ENCODE measurements around the gene OR9Q1. TPM values are rescaled to one million over a fixed set of nuclear protein-coding genes. Genes with fewer than 3 reads are reported as not detected.

Gene OR9Q1
- total RNA-seq, 4 donors from 2014 or later, result not detected

DNA sequence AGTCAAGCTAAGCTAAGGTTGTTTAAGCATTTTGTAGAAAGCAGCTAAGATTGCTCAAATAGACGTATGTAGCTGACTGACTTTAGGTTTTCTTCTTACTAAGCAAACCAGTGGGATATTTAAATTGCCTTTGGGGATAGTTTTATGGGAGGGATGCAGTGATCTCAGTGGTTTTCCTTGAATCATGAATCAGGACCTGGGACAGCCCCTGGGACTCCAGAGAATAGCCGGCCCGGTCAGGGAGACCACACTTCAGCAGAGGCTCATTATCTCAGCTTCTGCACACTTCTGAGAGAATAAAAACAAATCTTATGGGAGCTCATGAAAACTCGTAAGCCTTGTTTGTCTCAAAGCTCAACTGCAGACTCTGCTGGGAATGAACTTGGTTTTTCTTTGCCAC lies 101.8 kb downstream of the OR9Q1 start, which contains the start of gene OR9I1:
OR9I1 (minus strand) TSS at position 62 of the 400 bp plus-strand sequence. CDS start 6,086 bp downstream, outside the sequence.
- Histone ChIP-seq H3K27me3 (no peaks in the 10 kb centered on the region), H3K27ac (no peak within 1 kb of the TSS), H3K4me1 (no peaks in the 10 kb centered on the region), H3K4me3 (no peak within 1 kb of the TSS), H3K36me3 (no peaks in the 10 kb centered on the region), H3K9me3 (no peaks in the 10 kb centered on the region)
- intact Hi-C loops (cut with DNase I), result no loop called here
- no peak for TF ChIP-seq POLR2A (IDR thresholded peaks at IDR 0.05)
- TF ChIP-seq, protein P1, sequence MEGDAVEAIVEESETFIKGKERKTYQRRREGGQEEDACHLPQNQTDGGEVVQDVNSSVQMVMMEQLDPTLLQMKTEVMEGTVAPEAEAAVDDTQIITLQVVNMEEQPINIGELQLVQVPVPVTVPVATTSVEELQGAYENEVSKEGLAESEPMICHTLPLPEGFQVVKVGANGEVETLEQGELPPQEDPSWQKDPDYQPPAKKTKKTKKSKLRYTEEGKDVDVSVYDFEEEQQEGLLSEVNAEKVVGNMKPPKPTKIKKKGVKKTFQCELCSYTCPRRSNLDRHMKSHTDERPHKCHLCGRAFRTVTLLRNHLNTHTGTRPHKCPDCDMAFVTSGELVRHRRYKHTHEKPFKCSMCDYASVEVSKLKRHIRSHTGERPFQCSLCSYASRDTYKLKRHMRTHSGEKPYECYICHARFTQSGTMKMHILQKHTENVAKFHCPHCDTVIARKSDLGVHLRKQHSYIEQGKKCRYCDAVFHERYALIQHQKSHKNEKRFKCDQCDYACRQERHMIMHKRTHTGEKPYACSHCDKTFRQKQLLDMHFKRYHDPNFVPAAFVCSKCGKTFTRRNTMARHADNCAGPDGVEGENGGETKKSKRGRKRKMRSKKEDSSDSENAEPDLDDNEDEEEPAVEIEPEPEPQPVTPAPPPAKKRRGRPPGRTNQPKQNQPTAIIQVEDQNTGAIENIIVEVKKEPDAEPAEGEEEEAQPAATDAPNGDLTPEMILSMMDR (IDR thresholded peaks at IDR 0.05), result no peak
- DNase-seq, result no peak
- WGBS, 2 donors, result 54 to 63% methylated on average over 3 to 4 of the region's 4 CpGs

DNA sequence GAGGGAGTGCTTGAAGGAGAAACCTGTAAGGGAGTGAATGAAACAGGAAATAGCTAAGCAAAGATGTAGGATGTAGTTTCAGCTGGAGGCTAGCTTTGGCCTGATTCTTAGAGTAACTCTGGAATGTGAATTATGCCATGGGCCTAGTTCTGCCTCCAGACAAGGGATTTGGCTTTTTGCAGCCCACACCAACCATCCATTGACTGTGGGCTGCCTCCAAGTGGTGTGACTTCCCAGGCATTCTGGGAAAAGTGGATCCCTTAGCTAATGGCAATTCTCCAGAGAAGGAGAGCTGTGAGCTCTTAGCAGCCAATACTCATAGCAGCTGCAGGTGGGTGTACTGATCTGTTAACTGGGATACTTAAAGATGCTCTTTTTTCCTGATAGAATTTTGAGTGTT lies 103.7 kb downstream of the OR9Q1 start:
- Histone ChIP-seq H3K27ac (no peak overlapping the region), H3K4me1 (no peaks in the 10 kb centered on the region), H3K36me3 (no peaks in the 10 kb centered on the region), H3K27me3 (no peaks in the 10 kb centered on the region), H3K9me3 (no peaks in the 10 kb centered on the region), H3K4me3 (no peak overlapping the region)
- TF ChIP-seq POLR2A (IDR thresholded peaks at IDR 0.05), result no peak
- TF ChIP-seq, protein P1 (IDR thresholded peaks at IDR 0.05), result no peak
- intact Hi-C loops (cut with DNase I), result no loop called here
- no peak for DNase-seq

DNA sequence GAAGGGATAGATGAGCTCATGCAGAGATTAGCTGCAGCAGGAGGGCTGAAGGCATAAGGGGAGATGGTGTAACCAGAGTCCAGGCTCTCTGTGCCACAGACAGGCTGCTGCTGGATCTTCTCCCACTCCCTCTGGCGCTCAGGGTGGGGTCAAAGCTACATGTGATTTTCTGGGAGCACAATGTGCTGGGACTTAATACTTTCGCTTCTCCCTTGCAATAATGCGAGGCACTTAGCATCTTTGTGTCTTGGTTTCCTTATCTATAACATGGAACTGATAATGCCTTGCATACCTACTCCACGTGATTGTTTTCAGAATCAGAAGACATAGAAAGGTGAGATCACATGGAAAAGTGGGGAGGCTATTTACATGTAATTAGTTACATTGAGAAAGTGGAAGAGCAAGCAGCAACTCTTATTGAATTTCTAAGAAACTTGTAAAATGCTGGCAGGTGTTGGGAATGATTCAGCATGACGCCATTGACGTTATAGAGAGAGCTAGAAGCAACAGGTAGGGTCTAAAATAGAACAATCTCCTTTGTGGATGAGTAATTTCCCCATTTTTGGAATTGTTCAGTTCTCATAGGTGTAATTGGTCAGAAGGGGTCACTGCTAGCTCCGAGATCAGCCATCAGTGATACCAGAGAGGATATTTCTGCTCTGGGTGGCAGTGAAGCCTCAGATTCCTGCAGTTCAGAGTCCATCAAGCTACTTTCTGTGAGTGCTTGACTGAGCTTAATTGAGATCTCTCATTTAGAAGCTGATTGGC lies 109.8 kb downstream of the OR9Q1 start:
- no peaks in the 10 kb centered on the region for H3K27me3 ChIP-seq
- 36 to 52% methylated on average over 7 of the region's 7 CpGs for WGBS, 2 donors
- H3K4me1 ChIP-seq, result no peaks in the 10 kb centered on the region
- H3K36me3 ChIP-seq, result no peaks in the 10 kb centered on the region
- intact Hi-C loops (cut with DNase I), result no loop called here
- DNase-seq, result no peak
- TF ChIP-seq POLR2A (IDR thresholded peaks at IDR 0.05), result no peak
- TF ChIP-seq, protein P1 (IDR thresholded peaks at IDR 0.05), result no peak
- no peak overlapping the region for H3K4me3 ChIP-seq
- H3K9me3 ChIP-seq, result no peaks in the 10 kb centered on the region
- no peak overlapping the region for H3K27ac ChIP-seq

DNA sequence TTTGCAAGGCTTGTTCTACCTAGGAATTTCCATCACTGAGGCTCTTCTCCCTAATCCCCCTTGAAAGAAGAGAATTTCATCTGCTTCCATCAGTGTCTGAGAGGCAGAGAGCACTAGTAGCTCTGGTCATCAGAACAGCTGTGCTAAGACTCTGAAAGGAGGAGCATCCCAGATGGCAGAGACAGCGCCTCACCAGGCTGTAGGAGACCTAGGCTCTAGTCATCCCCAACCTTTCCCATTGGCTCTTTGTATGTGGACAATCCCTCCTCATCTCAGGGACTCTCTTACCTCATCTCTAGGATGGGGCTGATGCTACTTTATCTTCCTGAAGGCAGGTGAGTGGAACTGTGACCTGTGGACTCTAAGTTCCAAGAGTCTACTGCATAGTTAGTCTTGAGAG lies 110.5 kb downstream of the OR9Q1 start:
- intact Hi-C loops (cut with DNase I), result no loop called here
- Histone ChIP-seq H3K36me3 (no peaks in the 10 kb centered on the region), H3K9me3 (no peaks in the 10 kb centered on the region), H3K27ac (no peak overlapping the region), H3K4me1 (no peaks in the 10 kb centered on the region), H3K4me3 (no peak overlapping the region), H3K27me3 (no peaks in the 10 kb centered on the region)
- WGBS, 2 donors, result 85 to 92% methylated on average over 1 of the region's 1 CpG
- no peak for DNase-seq
- no peak for TF ChIP-seq POLR2A (IDR thresholded peaks at IDR 0.05)
- TF ChIP-seq, protein P1 (IDR thresholded peaks at IDR 0.05), result no peak

DNA sequence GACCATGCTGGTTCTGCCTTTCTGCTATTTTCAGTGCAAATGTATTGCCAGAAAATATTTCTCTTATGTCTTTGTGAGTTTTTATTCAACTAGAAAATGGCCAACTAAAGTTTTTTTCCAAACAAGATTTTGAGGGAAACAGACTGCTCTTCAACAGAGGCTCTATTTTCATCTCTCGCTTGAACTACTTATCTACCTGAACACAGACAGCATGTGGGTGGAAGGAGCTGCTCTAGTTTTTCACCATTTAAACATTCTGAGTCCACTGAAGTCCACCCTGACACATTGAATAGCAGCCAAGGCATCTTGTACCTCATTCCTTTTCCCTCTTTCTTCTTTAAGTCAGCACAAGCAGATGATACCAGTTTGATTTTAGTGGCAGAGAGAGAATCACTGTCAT lies 111.5 kb downstream of the OR9Q1 start:
- Histone ChIP-seq H3K27me3 (no peaks in the 10 kb centered on the region), H3K4me3 (no peak overlapping the region), H3K27ac (no peak overlapping the region), H3K4me1 (no peaks in the 10 kb centered on the region), H3K36me3 (no peaks in the 10 kb centered on the region), H3K9me3 (no peaks in the 10 kb centered on the region)
- TF ChIP-seq, protein P1 (IDR thresholded peaks at IDR 0.05), result no peak
- TF ChIP-seq POLR2A (IDR thresholded peaks at IDR 0.05), result no peak
- intact Hi-C loops (cut with DNase I), result no loop called here
- 83 to 87% methylated on average over 1 of the region's 1 CpG for WGBS, 2 donors
- DNase-seq, result no peak

Data from esophagus squamous epithelium (tissue), 5 donors.